Fibroblast of lung (primary cell): Measurements from ENCODE around the gene KIAA0586. TPM values are rescaled to one million over a fixed set of nuclear protein-coding genes. Genes with fewer than 3 reads are reported as not detected.

Experiments used
- DNase-seq, 2 donors: peaks; one replicate each; pipeline versions ENCODE4 v3.0.0 to v3.0.0-alpha.2; 2010; ENCODE audit warnings: low read depth in 2 of 2
- H2AFZ ChIP-seq: 2 replicates; pipeline ENCODE4 v1.5.1; 2012; ENCODE audit warnings: low read length, control low read depth, inconsistent platforms
- H3K27ac ChIP-seq: 2 replicates; pipeline ENCODE4 v1.5.1; 2011; ENCODE audit warnings: low read length, control low read depth; ENCODE audit not compliant: insufficient read depth
- H3K27me3 ChIP-seq: 2 replicates; pipeline ENCODE4 v1.5.1; 2011; ENCODE audit warnings: mild to moderate bottlenecking, low read length; ENCODE audit not compliant: control insufficient read depth, insufficient read depth
- H3K36me3 ChIP-seq: 2 replicates; pipeline ENCODE4 v1.5.1; 2011; ENCODE audit warnings: low read length; ENCODE audit not compliant: control insufficient read depth, insufficient read depth
- H3K4me1 ChIP-seq: 2 replicates; pipeline ENCODE4 v1.5.1; 2011; ENCODE audit warnings: low read length; ENCODE audit not compliant: control insufficient read depth, insufficient read depth; ENCODE audit errors: extremely low read depth
- H3K4me2 ChIP-seq: 2 replicates; pipeline ENCODE4 v1.5.1; 2011; ENCODE audit warnings: low read length, control low read depth; ENCODE audit not compliant: insufficient read depth; ENCODE audit errors: extremely low read depth
- H3K4me3 ChIP-seq, 4 experiments: fragments of 200-600 bp in 1 of 4; sonication (generic) in 1 of 4; replicated peaks in 1 of 4; 2 replicates each; pipeline ENCODE4 v1.5.1; 2011 to 2016; ENCODE audit warnings: low read length in 4 of 4, low read depth in 3 of 4, mild to moderate bottlenecking in 3 of 4, control low read depth in 2 of 4, inconsistent platforms in 1 of 4, mixed read lengths in 1 of 4; ENCODE audit not compliant: insufficient read depth in 1 of 4; ENCODE audit errors: control extremely low read depth in 1 of 4
- H3K79me2 ChIP-seq: 2 replicates; pipeline ENCODE4 v1.5.1; 2012; ENCODE audit warnings: mild to moderate bottlenecking, low read length, inconsistent platforms; ENCODE audit not compliant: control insufficient read depth, insufficient read depth
- H3K9ac ChIP-seq: 2 replicates; pipeline ENCODE4 v1.5.1; 2011; ENCODE audit warnings: mild to moderate bottlenecking, low read length, control low read depth; ENCODE audit not compliant: insufficient read depth
- H3K9me3 ChIP-seq: 2 replicates; pipeline ENCODE4 v1.5.1; 2012; ENCODE audit warnings: low read depth, low read length; ENCODE audit not compliant: control insufficient read depth, insufficient read depth
- H4K20me1 ChIP-seq: 2 replicates; pipeline ENCODE4 v1.5.1; 2011; ENCODE audit warnings: low read length; ENCODE audit not compliant: control insufficient read depth, insufficient read depth; ENCODE audit errors: extremely low read depth
- EZH2 ChIP-seq: IDR thresholded peaks from 2 replicates; pipeline ENCODE4 v1.5.1; 2012; ENCODE audit warnings: low read length, control low read depth, mild to moderate bottlenecking; ENCODE audit errors: missing control alignments
- polyA plus RNA-seq, 2 donors: library from polyadenylated mRNA; depleted of rRNA in 1 of 2; stranded (reverse) in 1 of 2; unstranded in 1 of 2; fragments of >200 nt; gene quantifications; 2 replicates each; pipeline ENCODE4 v1.2.1, GENCODE V29; 2011 to 2012; ENCODE audit warnings: missing spikeins in 1 of 2
- total RNA-seq: library from RNA; depleted of rRNA; stranded (reverse); fragments of >200 nt; gene quantifications from 2 replicates; pipeline ENCODE4 v1.2.1, GENCODE V29; 2014
- TF ChIP-seq, protein P1 (sequence below), 2 donors: IDR thresholded peaks in 1 of 2; conservative IDR thresholded peaks in 1 of 2; 1 replicate in 1 of 2; 2 replicates in 1 of 2; pipeline ENCODE4 v1.5.1; 2011 to 2012; ENCODE audit warnings: low read length in 2 of 2, control low read depth in 1 of 2, inconsistent platforms in 1 of 2, low read depth in 1 of 2, mild to moderate bottlenecking in 1 of 2

The KIAA0586 gene
- total and polyA plus RNA-seq, 2 donors (not counting 1 experiment from before 2014, with no cell fraction given) = 17.8 to 18.9 TPM

DNA sequence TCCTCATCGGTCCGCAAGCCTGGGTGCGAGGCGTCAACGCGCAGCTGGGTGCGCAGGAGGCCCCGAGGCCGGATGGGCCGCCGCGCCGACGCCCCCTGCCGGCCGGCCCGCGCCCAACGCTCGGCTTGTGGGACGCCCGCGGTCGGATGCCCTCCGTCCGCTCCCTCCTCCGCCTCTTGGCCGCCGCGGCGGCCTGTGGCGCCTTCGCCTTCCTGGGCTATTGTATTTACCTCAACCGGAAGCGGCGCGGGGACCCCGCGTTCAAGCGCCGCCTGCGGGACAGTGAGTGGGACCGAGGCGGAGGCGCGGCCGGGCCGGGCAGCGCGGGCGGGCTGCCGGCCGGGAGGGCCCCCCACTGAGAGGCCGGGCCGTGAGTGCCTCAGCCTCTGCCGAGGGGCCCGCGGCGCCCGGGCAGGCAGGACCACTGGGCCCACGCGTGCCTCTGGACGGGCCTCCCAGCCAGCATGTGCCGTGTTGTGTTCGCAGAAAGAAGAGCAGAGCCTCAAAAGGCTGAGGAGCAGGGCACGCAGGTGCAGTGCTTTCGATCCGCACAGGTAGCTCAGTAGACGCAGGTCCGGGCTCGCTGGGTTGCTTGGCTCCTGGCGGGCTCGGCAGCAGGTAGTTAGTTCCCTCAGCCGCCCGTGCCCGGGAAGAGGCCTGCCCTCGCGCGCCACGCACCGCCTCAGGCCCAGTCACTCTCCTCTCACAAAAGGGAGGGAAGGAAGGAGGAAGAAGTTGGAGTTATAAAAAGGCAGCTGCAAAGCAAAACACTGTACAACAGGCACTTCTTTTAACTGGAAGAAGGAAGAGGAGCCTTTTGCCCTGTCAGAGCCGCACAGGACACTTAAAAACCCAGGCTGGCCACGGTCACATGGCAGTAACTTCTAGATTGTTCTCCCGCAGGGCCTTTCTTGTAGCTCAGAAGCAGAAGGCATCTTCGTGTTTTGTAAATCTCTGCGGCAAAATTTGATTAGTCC is 31.4 kb upstream of the KIAA0586 start, which contains the start of gene TOMM20L:
Gene TOMM20L, plus strand, starts transcription at position 119 of the 977 bp plus-strand sequence. Its CDS starts 28 bp downstream, at position 147.
- Histone ChIP-seq H3K36me3 (no peaks in the 10 kb centered on the region), H3K27me3 (no peaks in the 10 kb centered on the region), H3K79me2 (no peaks in the 10 kb centered on the region), H2AFZ (peak within 1 kb of the TSS; percentile 91), H3K4me2 (peak within 1 kb of the TSS; percentile 79), H3K9me3 (no peaks in the 10 kb centered on the region), H3K27ac (peak within 1 kb of the TSS; percentile 4), H3K4me1 (peaks cover 3% of the 10 kb centered on the region), H3K4me3 (peak within 1 kb of the TSS in 3 of 4 experiments; percentile 41 to 52 (median 50)), H4K20me1 (no peaks in the 10 kb centered on the region), H3K9ac (peak within 1 kb of the TSS; percentile 60)
- no peak for TF ChIP-seq EZH2
- TF ChIP-seq, protein P1, sequence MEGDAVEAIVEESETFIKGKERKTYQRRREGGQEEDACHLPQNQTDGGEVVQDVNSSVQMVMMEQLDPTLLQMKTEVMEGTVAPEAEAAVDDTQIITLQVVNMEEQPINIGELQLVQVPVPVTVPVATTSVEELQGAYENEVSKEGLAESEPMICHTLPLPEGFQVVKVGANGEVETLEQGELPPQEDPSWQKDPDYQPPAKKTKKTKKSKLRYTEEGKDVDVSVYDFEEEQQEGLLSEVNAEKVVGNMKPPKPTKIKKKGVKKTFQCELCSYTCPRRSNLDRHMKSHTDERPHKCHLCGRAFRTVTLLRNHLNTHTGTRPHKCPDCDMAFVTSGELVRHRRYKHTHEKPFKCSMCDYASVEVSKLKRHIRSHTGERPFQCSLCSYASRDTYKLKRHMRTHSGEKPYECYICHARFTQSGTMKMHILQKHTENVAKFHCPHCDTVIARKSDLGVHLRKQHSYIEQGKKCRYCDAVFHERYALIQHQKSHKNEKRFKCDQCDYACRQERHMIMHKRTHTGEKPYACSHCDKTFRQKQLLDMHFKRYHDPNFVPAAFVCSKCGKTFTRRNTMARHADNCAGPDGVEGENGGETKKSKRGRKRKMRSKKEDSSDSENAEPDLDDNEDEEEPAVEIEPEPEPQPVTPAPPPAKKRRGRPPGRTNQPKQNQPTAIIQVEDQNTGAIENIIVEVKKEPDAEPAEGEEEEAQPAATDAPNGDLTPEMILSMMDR (conservative IDR thresholded peaks at IDR 0.05 in 1 of 2, IDR thresholded peaks at IDR 0.05 in 1 of 2; ENCODE audit: low read depth in 1 of 2, low read length in 2 of 2) = peak; percentile 20 to 51
- peak; percentile 45 to 59 for DNase-seq

DNA sequence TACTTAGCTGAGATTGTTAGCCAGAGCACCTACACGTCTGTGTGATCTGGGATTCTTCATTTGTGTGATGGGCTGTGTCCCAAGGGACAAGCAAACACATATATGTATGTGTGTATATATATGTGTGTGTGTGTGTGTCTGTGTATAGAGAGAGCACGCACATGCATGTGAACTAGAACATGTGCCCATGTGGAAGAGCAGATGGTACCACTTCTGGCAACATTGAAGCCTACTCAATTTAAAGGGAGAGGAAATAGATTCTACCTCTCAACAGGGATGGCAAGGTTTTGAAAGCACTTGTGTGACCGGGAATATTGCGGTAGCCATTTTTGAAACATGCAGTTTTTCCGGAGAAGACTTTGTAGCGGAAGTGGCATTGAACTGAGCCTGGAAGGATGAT is 30.4 kb upstream of the KIAA0586 start:
- Histone ChIP-seq H3K9ac (no peak overlapping the region), H3K4me3 (no peak overlapping the region), H3K27me3 (no peaks in the 10 kb centered on the region), H4K20me1 (no peaks in the 10 kb centered on the region), H3K27ac (no peak overlapping the region), H3K4me2 (no peak overlapping the region), H2AFZ (no peak overlapping the region), H3K79me2 (no peaks in the 10 kb centered on the region), H3K9me3 (no peaks in the 10 kb centered on the region), H3K4me1 (peaks cover 3% of the 10 kb centered on the region), H3K36me3 (no peaks in the 10 kb centered on the region)
- TF ChIP-seq, protein P1 (conservative IDR thresholded peaks at IDR 0.05 in 1 of 2, IDR thresholded peaks at IDR 0.05 in 1 of 2; ENCODE audit: low read depth in 1 of 2, low read length in 2 of 2) = no peak
- no peak for TF ChIP-seq EZH2
- DNase-seq = no peak

DNA sequence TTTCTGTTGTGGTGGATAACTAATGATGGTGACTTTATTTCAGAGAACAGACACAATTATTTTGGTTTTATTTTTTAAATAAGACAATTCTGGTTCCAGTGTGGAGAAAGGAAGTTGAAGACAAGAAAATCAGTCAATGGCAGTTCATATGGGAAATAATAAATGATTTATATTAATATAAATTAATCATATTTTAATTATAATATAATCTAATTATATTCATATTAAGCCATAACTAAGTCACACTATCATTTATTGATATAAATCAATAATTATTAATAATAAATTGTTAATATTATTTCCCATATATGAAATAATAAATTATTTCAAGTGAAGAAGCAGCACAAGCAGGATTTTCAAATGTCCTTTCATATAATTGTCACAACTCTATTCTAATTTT is 29.0 kb upstream of the KIAA0586 start:
- Histone ChIP-seq H3K4me2 (no peak overlapping the region), H3K4me3 (no peak overlapping the region), H3K79me2 (no peaks in the 10 kb centered on the region), H3K9ac (no peak overlapping the region), H3K9me3 (no peaks in the 10 kb centered on the region), H3K27me3 (no peaks in the 10 kb centered on the region), H3K4me1 (peaks cover 3% of the 10 kb centered on the region), H4K20me1 (no peaks in the 10 kb centered on the region), H3K27ac (no peak overlapping the region), H3K36me3 (no peaks in the 10 kb centered on the region), H2AFZ (no peak overlapping the region)
- no peak for TF ChIP-seq EZH2
- TF ChIP-seq, protein P1 (conservative IDR thresholded peaks at IDR 0.05 in 1 of 2, IDR thresholded peaks at IDR 0.05 in 1 of 2; ENCODE audit: low read depth in 1 of 2, low read length in 2 of 2) = no peak
- DNase-seq = no peak
